OCI-LY1 (cell line): ENCODE data around the gene COMP.

Source experiments
- H2AFZ ChIP-seq: fragments of 200-600 bp; sonication (generic), shearing (Covaris generic); 2 replicates; pipeline ENCODE4 v1.6.0; 2014; ENCODE audit warnings: antibody characterized with exemption, mild to moderate bottlenecking, low read length
- H3F3A ChIP-seq: fragments of 200-600 bp; sonication (generic), shearing (Covaris generic); 2 replicates; pipeline ENCODE4 v1.6.0; 2014; ENCODE audit warnings: mild to moderate bottlenecking, antibody characterized with exemption, low read length, moderate library complexity; ENCODE audit not compliant: insufficient read depth
- H3K27ac ChIP-seq: fragments of 200-600 bp; sonication (generic); 2 replicates; pipeline ENCODE4 v1.5.1; 2014; ENCODE audit warnings: low read length, mixed run types, mild to moderate bottlenecking, low read depth; ENCODE audit not compliant: poor library complexity, severe bottlenecking
- H3K27me3 ChIP-seq: fragments of 200-600 bp; sonication (generic); 2 replicates; pipeline ENCODE4 v1.6.0; 2014; ENCODE audit warnings: antibody characterized with exemption, mild to moderate bottlenecking, low read length, moderate library complexity; ENCODE audit not compliant: insufficient read depth
- H3K36me3 ChIP-seq: fragments of 200-600 bp; sonication (generic); 2 replicates; pipeline ENCODE4 v1.6.1; 2014; ENCODE audit warnings: mild to moderate bottlenecking, antibody characterized with exemption, low read length, moderate library complexity, mixed read lengths; ENCODE audit not compliant: insufficient read depth
- H3K4me1 ChIP-seq: fragments of 200-600 bp; sonication (generic); 2 replicates; pipeline ENCODE4 v1.5.1; 2014; ENCODE audit warnings: mild to moderate bottlenecking, low read length, moderate library complexity; ENCODE audit not compliant: insufficient read depth, severe bottlenecking
- H3K4me2 ChIP-seq: fragments of 200-600 bp; sonication (generic), shearing (Covaris generic); 2 replicates; pipeline ENCODE4 v1.6.1; 2014; ENCODE audit warnings: low read length
- H3K4me3 ChIP-seq: fragments of 200-600 bp; sonication (generic); 2 replicates; pipeline ENCODE4 v1.5.1; 2014; ENCODE audit warnings: low read length, low read depth, mild to moderate bottlenecking, mixed read lengths; ENCODE audit not compliant: poor library complexity, severe bottlenecking
- H3K79me2 ChIP-seq: fragments of 200-600 bp; shearing (Covaris generic); 2 replicates; pipeline ENCODE4 v1.6.1; 2016; ENCODE audit warnings: mixed run types, low read length, mixed read lengths; ENCODE audit not compliant: insufficient read depth
- H3K9ac ChIP-seq: fragments of 200-600 bp; sonication (generic), shearing (Covaris generic); 2 replicates; pipeline ENCODE4 v1.6.1; 2014; ENCODE audit warnings: mild to moderate bottlenecking, low read length, mixed read lengths
- H3K9me2 ChIP-seq: fragments of 200-600 bp; sonication (generic), shearing (Covaris generic); 2 replicates; pipeline ENCODE4 v1.6.1; 2014; ENCODE audit warnings: low read depth, mild to moderate bottlenecking, low read length, mixed read lengths
- H3K9me3 ChIP-seq: fragments of 200-600 bp; shearing (Covaris generic); 2 replicates; pipeline ENCODE4 v1.6.1; 2014; ENCODE audit warnings: low read length, mixed read lengths
- H4K20me1 ChIP-seq: fragments of 200-600 bp; sonication (generic), shearing (Covaris generic); 2 replicates; pipeline ENCODE4 v1.6.0; 2016; ENCODE audit warnings: mild to moderate bottlenecking, low read length; ENCODE audit not compliant: insufficient read depth
- EZH2 ChIP-seq: fragments of 200-600 bp; sonication (generic), shearing (Covaris generic); IDR thresholded peaks from 2 replicates; pipeline ENCODE4 v1.8.0; 2017; ENCODE audit warnings: borderline replicate concordance, mixed run types, mild to moderate bottlenecking, antibody characterized with exemption, low read length, moderate library complexity, mixed read lengths
- TF ChIP-seq, protein P1 (sequence below): fragments of 200-600 bp; sonication (generic), shearing (Covaris generic); IDR thresholded peaks from 2 replicates; pipeline ENCODE4 v1.5.1; 2017; ENCODE audit warnings: mild to moderate bottlenecking, antibody characterized with exemption, low read length, moderate library complexity, mixed read lengths

Gene COMP

DNA sequence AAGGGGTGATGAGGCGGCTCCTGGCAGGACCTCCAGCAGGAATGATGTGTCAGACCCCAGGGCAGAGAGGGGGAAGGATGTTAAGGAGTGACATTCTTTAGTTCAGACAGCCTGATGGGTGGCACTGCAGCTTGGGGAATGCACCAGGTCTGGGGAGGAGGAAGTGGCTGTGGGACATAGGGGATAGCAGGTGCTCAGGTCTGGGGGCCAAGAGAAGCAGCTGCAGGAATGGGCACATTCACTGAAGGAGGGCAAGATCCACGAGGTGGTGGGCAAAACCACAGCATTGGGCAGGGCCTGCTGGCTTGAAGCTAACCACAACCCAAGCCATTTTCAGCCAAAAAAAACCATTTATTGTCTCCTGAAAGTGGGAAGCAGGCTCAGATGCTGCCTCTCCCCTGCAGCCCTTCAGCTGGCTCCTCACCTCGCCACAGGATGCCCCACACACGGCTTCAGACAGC lies 26.5 kb downstream of the COMP start:
- Histone ChIP-seq H3K9ac (no peak overlapping the region), H3K4me3 (no peak overlapping the region)

DNA sequence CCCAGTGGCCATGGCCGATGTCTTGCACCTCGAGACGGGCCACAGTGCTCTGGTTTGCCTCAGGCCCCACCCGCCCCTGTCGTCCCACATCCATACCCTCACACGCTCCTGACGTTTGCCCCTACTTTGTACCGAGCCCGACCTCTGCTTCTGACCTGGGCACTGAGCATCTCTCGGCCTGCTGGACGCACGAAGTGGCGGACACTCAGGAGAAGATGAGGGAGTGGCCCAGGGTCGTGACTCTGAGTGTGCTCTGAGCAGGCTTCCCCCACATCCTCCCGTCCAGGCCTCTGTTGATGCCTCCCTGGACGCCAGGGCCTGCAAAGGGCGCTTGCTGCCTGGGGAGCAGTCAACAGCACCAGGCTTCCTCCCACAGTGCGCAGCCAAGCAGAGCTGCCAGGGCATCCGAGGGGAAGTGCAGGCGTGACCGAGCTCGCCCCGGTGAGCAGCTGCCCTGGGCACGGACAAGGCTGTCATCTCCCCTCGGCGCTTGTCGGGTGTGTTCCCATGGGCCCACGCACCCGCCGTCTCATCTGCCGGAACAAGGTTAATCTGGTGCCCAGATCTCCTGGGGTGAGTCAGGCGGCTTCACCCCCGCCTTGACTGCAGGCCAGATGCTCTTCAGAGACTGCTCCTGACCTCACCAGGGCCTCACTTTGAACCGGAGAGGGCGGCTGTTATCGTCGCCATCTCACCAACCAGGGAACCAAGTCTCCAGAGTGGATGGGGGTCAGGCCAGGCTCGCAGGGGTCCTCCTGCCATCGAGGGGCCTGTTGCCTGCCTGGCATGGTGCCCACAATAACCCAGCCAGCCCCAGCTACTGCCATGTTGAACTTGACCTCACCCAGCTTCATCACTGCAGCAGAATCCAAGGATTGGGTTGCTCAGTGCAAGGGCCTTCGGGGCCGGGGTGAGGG lies 27.2 kb downstream of the COMP start:
- no peak for TF ChIP-seq EZH2
- TF ChIP-seq, protein P1, sequence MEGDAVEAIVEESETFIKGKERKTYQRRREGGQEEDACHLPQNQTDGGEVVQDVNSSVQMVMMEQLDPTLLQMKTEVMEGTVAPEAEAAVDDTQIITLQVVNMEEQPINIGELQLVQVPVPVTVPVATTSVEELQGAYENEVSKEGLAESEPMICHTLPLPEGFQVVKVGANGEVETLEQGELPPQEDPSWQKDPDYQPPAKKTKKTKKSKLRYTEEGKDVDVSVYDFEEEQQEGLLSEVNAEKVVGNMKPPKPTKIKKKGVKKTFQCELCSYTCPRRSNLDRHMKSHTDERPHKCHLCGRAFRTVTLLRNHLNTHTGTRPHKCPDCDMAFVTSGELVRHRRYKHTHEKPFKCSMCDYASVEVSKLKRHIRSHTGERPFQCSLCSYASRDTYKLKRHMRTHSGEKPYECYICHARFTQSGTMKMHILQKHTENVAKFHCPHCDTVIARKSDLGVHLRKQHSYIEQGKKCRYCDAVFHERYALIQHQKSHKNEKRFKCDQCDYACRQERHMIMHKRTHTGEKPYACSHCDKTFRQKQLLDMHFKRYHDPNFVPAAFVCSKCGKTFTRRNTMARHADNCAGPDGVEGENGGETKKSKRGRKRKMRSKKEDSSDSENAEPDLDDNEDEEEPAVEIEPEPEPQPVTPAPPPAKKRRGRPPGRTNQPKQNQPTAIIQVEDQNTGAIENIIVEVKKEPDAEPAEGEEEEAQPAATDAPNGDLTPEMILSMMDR, result no peak
- H3F3A ChIP-seq, result no peaks in the 10 kb centered on the region
- H3K36me3 ChIP-seq, result no peaks in the 10 kb centered on the region
- no peaks in the 10 kb centered on the region for H3K9me3 ChIP-seq
- H4K20me1 ChIP-seq, result no peaks in the 10 kb centered on the region
- no peak overlapping the region for H2AFZ ChIP-seq
- H3K9ac ChIP-seq, result no peak overlapping the region
- H3K9me2 ChIP-seq, result no peaks in the 10 kb centered on the region
- H3K4me1 ChIP-seq, result no peaks in the 10 kb centered on the region
- H3K4me3 ChIP-seq, result no peak overlapping the region
- H3K79me2 ChIP-seq, result no peaks in the 10 kb centered on the region
- peaks cover 15% of the 10 kb centered on the region; the same call in 1 of the 2 replicates for H3K27me3 ChIP-seq
- no peak overlapping the region for H3K27ac ChIP-seq
- H3K4me2 ChIP-seq, result no peak overlapping the region

More for the DNA sequence above, 26.5 kb downstream of the COMP start:
- no peaks in the 10 kb centered on the region for H3K4me1 ChIP-seq
- no peaks in the 10 kb centered on the region for H3K9me3 ChIP-seq
- H3K36me3 ChIP-seq, result no peaks in the 10 kb centered on the region
- H3K27me3 ChIP-seq, result peaks cover 15% of the 10 kb centered on the region; the same call in 1 of the 2 replicates
- no peaks in the 10 kb centered on the region for H4K20me1 ChIP-seq
- no peaks in the 10 kb centered on the region for H3K9me2 ChIP-seq
- no peak overlapping the region for H3K27ac ChIP-seq
- H3F3A ChIP-seq, result no peaks in the 10 kb centered on the region
- H3K4me2 ChIP-seq, result no peak overlapping the region
- no peaks in the 10 kb centered on the region for H3K79me2 ChIP-seq
- TF ChIP-seq, protein P1, result no peak
- no peak for TF ChIP-seq EZH2
- no peak overlapping the region for H2AFZ ChIP-seq

DNA sequence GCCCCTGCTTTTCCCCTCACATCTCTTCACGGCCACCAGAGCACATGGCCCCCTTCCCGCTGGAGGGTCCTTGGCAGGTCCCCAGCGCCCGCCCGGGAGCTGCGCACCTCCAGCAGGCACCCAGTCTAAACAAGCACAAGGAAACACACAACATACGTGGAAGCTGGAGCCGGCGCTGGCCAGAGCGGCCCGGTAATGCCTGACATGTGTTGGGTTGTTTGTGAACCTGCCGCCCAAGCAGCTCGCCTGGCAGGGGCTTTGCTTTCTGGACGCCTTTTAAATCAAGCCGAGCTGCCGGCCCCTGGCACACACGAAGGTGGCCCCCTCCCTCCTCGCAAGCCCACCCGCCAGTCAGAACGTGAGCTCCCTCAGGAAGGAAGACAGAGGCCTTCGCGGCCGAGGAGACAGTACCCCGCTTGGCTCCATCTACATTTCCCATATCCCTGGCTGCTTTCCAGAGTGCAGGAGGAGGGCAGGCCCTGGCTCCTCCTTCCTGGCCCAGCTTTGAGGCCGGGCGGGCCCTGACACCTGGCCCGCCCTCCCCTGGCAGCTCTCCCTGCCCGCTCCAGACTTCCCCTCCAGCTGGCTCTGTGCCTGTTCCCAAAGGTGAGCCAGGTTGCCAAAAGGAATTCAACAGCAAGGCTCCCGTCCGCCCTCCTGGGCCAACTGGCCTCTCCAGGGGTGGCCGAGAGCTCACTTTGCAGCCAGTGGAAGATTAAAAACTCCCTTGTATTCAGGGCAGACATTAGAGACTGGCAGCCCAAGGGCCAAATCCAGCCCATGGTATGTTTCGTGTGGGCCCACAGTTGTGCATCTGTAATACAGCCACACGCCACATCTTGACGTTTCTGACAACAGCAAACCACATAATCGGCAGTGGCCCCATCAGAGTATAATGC lies 28.7 kb downstream of the COMP start:
- Histone ChIP-seq H3K27me3 (peaks cover 12% of the 10 kb centered on the region; the same call in 1 of the 2 replicates), H3K4me2 (no peak overlapping the region), H3K9me2 (no peaks in the 10 kb centered on the region), H3K27ac (no peak overlapping the region), H3K9me3 (no peaks in the 10 kb centered on the region), H3K4me3 (no peak overlapping the region), H3K36me3 (no peaks in the 10 kb centered on the region), H3K4me1 (no peaks in the 10 kb centered on the region), H2AFZ (no peak overlapping the region), H3F3A (no peaks in the 10 kb centered on the region), H3K9ac (no peak overlapping the region), H4K20me1 (no peaks in the 10 kb centered on the region), H3K79me2 (no peaks in the 10 kb centered on the region)
- no peak for TF ChIP-seq EZH2
- TF ChIP-seq, protein P1, result no peak
